K562 (cell line): ENCODE measurements around the gene INPP5K. TPM values are rescaled to one million over a fixed set of nuclear protein-coding genes. Genes with fewer than 3 reads are reported as not detected.

Experiments used
- CBFA2T3 ChIP-seq: fragments of 450-650 bp; IDR thresholded peaks from 2 replicates; pipeline ENCODE4 v1.6.1; 2017
- DPF2 ChIP-seq: fragments of 450-650 bp; IDR thresholded peaks from 2 replicates; pipeline ENCODE4 v1.6.1; 2016
- ETV5 ChIP-seq: sonication (generic); formaldehyde crosslinking; IDR thresholded peaks from 2 replicates; pipeline ENCODE4 v1.4.0; 2020; ENCODE audit warnings: low read depth, mild to moderate bottlenecking, missing genetic modification reagents
- KAT8 ChIP-seq: fragments of 450-650 bp; IDR thresholded peaks from 2 replicates; pipeline ENCODE4 v1.6.1; 2016; ENCODE audit warnings: low read depth, mild to moderate bottlenecking
- LARP7 ChIP-seq: fragments of 450-650 bp; IDR thresholded peaks from 2 replicates; pipeline ENCODE4 v1.6.1; 2016
- MTA3 ChIP-seq: fragments of 450-650 bp; formaldehyde crosslinking; IDR thresholded peaks from 2 replicates; pipeline ENCODE4 v1.6.1; 2017; ENCODE audit warnings: mild to moderate bottlenecking, borderline replicate concordance
- SPI1 ChIP-seq: IDR thresholded peaks from 2 replicates; pipeline ENCODE4 v1.6.1; 2011; ENCODE audit warnings: low read depth, low read length, control low read depth, borderline replicate concordance
- TEAD1 ChIP-seq, 2 experiments: fragments of 450-650 bp in 1 of 2; sonication (generic) in 1 of 2; formaldehyde crosslinking; IDR thresholded peaks; 2 replicates each; pipeline versions ENCODE4 v1.4.0 to v1.8.0; 2020 to 2022; ENCODE audit warnings: mild to moderate bottlenecking in 2 of 2, missing genetic modification reagents in 1 of 2
- USF1 ChIP-seq: sonication (generic); formaldehyde crosslinking; IDR thresholded peaks from 2 replicates; pipeline ENCODE4 v1.9.0; 2022; ENCODE audit warnings: mild to moderate bottlenecking, missing genetic modification reagents
- ZBTB12 ChIP-seq: fragments of 250-450 bp; sonication (Bioruptor Pico); IDR thresholded peaks from 2 replicates; pipeline ENCODE4 v1.4.0; 2020
- ZNF175 ChIP-seq: fragments of 200-800 bp; sonication (Bioruptor generic); IDR thresholded peaks from 2 replicates; pipeline ENCODE4 v1.6.1; 2016; ENCODE audit warnings: low read depth, mild to moderate bottlenecking, missing genetic modification characterization, missing compliant biosample characterization
- ZNF316 ChIP-seq: fragments of 450-650 bp; IDR thresholded peaks from 2 replicates; pipeline ENCODE4 v1.6.1; 2016
- polyA plus RNA-seq, 8 experiments: library from polyadenylated mRNA; depleted of rRNA in 4 of 8; stranded (reverse) in 5 of 8; unstranded in 3 of 8; fragments of >200 nt; fragmentation: Nextera tagmentation in 2 of 8; fragmentation: Illumina TruSeq in 1 of 8; extraction: Ambion mirVana in 2 of 8; extraction: Trizol in 1 of 8; gene quantifications; 2 replicates each; pipeline versions ENCODE4 v1.2.1 to v1.2.3, GENCODE V29; 2011 to 2014; ENCODE audit warnings: inconsistent platforms in 1 of 8, missing spikeins in 1 of 8
- total RNA-seq, 7 experiments: library from RNA; depleted of rRNA in 6 of 7; stranded (reverse); fragments of >200 nt in 6 of 7; fragmentation: Illumina TruSeq in 2 of 7; extraction: Trizol in 2 of 7; gene quantifications; 2 replicates each; pipeline versions ENCODE4 v1.2.1 to v1.2.3, GENCODE V29; 2011 to 2021; ENCODE audit warnings: low replicate concordance in 1 of 7
- TF ChIP-seq, protein P1 (sequence below), 2 experiments: fragments of 150-350 bp in 1 of 2; IDR thresholded peaks; 2 replicates each; pipeline ENCODE4 v1.6.1; 2012 to 2016; ENCODE audit warnings: low read depth in 2 of 2, low read length in 2 of 2, mild to moderate bottlenecking in 1 of 2, moderate library complexity in 1 of 2
- TF ChIP-seq, protein P2 (sequence below): fragments of 250-450 bp; sonication (Bioruptor Pico); IDR thresholded peaks from 2 replicates; pipeline ENCODE4 v1.9.0; 2021; ENCODE audit warnings: mild to moderate bottlenecking
- TF ChIP-seq, protein P3 (sequence below), 2 experiments: IDR thresholded peaks; 2 replicates each; pipeline ENCODE4 v1.6.1; 2011; ENCODE audit warnings: borderline replicate concordance in 1 of 2, control low read depth in 1 of 2, low read depth in 1 of 2, low read length in 1 of 2, mild to moderate bottlenecking in 1 of 2, mixed read lengths in 1 of 2, moderate library complexity in 1 of 2; ENCODE audit not compliant: insufficient read depth in 1 of 2, insufficient read length in 1 of 2, poor library complexity in 1 of 2, severe bottlenecking in 1 of 2; ENCODE audit errors: extremely low read depth in 1 of 2
- TF ChIP-seq, protein P4 (sequence below): fragments of 150-350 bp; conservative IDR thresholded peaks from 2 replicates; pipeline ENCODE4 v1.6.1; 2014; ENCODE audit warnings: low read length

The INPP5K gene
- total and polyA plus RNA-seq, 9 of the 15 experiments (the other 6 are each of a cell fraction or from before 2014, with no cell fraction given) = 0.63 to 15.1 (median 10.1) TPM

DNA sequence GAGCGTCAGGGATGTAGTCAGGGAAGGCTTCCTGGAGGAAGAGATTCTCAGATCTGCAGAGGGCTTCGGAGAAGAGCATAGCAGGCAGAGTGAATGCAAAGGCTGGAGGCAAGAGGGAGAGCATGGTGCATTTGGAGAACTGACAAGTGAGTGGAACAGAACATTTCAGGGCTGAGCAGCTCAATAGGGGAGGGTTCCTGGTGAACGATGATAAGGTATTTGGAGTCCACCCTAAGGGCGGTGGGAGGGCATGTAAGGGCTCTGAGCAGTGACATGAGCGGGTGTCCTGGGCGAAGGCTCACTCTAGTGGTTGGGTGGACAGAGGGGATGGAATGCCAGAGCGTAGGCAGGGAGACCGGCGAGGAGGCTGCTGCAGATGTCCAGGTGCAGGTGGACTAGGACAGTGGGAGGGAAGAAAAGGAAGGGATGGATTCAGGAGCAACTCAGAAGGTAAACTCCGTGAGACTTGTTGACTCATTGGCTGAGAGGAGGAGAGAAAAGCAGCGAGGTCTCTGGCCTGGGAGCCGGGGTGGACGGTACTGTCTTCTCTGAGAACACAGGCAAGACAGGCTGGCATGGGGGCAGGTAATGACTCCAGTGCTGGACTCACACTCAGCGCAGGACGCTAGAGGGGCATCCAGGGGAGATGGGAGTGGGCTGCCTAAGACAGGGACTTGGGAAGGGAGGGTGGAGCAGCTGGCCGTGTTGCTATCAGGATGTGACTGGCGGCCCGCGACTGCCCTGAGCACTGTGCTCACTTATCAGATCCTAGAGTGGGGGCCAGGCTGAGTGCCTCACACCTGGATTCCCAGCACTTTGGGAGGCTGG is 47.6 kb upstream of the INPP5K start (continued):
- TF ChIP-seq, protein P1, sequence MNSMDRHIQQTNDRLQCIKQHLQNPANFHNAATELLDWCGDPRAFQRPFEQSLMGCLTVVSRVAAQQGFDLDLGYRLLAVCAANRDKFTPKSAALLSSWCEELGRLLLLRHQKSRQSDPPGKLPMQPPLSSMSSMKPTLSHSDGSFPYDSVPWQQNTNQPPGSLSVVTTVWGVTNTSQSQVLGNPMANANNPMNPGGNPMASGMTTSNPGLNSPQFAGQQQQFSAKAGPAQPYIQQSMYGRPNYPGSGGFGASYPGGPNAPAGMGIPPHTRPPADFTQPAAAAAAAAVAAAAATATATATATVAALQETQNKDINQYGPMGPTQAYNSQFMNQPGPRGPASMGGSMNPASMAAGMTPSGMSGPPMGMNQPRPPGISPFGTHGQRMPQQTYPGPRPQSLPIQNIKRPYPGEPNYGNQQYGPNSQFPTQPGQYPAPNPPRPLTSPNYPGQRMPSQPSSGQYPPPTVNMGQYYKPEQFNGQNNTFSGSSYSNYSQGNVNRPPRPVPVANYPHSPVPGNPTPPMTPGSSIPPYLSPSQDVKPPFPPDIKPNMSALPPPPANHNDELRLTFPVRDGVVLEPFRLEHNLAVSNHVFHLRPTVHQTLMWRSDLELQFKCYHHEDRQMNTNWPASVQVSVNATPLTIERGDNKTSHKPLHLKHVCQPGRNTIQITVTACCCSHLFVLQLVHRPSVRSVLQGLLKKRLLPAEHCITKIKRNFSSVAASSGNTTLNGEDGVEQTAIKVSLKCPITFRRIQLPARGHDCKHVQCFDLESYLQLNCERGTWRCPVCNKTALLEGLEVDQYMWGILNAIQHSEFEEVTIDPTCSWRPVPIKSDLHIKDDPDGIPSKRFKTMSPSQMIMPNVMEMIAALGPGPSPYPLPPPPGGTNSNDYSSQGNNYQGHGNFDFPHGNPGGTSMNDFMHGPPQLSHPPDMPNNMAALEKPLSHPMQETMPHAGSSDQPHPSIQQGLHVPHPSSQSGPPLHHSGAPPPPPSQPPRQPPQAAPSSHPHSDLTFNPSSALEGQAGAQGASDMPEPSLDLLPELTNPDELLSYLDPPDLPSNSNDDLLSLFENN (IDR thresholded peaks at IDR 0.05; ENCODE audit: low read depth in 2 of 2, low read length in 2 of 2) = no peak
- TF ChIP-seq ZNF316 (0 out of 2 replicates have a peak, but pooled peaks have one; percentile 7), MTA3 (0 out of 2 replicates have a peak, but pooled peaks have one; percentile 17), KAT8 (no peak), ETV5 (CRISPR knock-in tag) (no peak), ZBTB12 (CRISPR knock-in tag) (no peak), TEAD1 (CRISPR knock-in tag; IDR thresholded peaks at IDR 0.05) (no peak), DPF2 (peak; percentile 61), CBFA2T3 (peak; percentile 85), ZNF175 (no peak), SPI1 (0 out of 2 replicates have a peak, but pooled peaks have one; percentile 18), LARP7 (no peak), USF1 (CRISPR knock-in tag) (no peak)
- TF ChIP-seq, protein P2, sequence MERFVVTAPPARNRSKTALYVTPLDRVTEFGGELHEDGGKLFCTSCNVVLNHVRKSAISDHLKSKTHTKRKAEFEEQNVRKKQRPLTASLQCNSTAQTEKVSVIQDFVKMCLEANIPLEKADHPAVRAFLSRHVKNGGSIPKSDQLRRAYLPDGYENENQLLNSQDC (CRISPR knock-in tag) = no peak
- TF ChIP-seq, protein P3, sequence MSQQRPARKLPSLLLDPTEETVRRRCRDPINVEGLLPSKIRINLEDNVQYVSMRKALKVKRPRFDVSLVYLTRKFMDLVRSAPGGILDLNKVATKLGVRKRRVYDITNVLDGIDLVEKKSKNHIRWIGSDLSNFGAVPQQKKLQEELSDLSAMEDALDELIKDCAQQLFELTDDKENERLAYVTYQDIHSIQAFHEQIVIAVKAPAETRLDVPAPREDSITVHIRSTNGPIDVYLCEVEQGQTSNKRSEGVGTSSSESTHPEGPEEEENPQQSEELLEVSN (IDR thresholded peaks at IDR 0.05; ENCODE audit: borderline replicate concordance in 1 of 2, extremely low read depth in 1 of 2, insufficient read depth in 1 of 2, insufficient read length in 1 of 2, low read depth in 1 of 2, low read length in 1 of 2, poor library complexity in 1 of 2, severe bottlenecking in 1 of 2) = peak in 1 of 2 experiments; percentile 30
- TF ChIP-seq, protein P4, sequence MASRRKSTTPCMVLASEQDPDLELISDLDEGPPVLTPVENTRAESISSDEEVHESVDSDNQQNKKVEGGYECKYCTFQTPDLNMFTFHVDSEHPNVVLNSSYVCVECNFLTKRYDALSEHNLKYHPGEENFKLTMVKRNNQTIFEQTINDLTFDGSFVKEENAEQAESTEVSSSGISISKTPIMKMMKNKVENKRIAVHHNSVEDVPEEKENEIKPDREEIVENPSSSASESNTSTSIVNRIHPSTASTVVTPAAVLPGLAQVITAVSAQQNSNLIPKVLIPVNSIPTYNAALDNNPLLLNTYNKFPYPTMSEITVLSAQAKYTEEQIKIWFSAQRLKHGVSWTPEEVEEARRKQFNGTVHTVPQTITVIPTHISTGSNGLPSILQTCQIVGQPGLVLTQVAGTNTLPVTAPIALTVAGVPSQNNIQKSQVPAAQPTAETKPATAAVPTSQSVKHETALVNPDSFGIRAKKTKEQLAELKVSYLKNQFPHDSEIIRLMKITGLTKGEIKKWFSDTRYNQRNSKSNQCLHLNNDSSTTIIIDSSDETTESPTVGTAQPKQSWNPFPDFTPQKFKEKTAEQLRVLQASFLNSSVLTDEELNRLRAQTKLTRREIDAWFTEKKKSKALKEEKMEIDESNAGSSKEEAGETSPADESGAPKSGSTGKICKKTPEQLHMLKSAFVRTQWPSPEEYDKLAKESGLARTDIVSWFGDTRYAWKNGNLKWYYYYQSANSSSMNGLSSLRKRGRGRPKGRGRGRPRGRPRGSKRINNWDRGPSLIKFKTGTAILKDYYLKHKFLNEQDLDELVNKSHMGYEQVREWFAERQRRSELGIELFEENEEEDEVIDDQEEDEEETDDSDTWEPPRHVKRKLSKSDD = no peak
